ENCODE results near the gene SPDEF. TPM values are rescaled to one million over a fixed set of nuclear protein-coding genes. Genes with fewer than 3 reads are reported as not detected.

The SPDEF gene
- total and polyA plus RNA-seq, 10 of the 15 experiments (the other 5 are each of a cell fraction or from before 2014, with no cell fraction given), result not detected

- ChIA-PET POLR2A (no interaction called here), RAD21 (ENCODE audit: unreplicated experiment) (no interaction called here), SMC1A (ENCODE audit: uncharacterized antibody, unreplicated experiment) (no interaction called here), CTCF (no interaction called here)
- Histone ChIP-seq H3K36me3 (ENCODE audit: control insufficient read depth in 2 of 2, insufficient read depth in 2 of 2, low read length in 1 of 2) (no peaks in the 10 kb centered on the region), H3K4me1 (ENCODE audit: control insufficient read depth, insufficient read depth, low read length) (no peaks in the 10 kb centered on the region), H3K27me3 (replicated peaks in 1 of 2; ENCODE audit: control insufficient read depth in 2 of 2, insufficient read depth in 2 of 2, low read length in 1 of 2) (peaks cover 0 to 1% of the 10 kb centered on the region in 2 experiments; a peak in 1 of 4 replicates), H3K9me3 (replicated peaks; ENCODE audit: control insufficient read depth, insufficient read depth, low read length) (no peaks in the 10 kb centered on the region), H3K4me2 (ENCODE audit: control insufficient read depth, insufficient read depth) (no peak overlapping the region), H3K79me2 (ENCODE audit: control insufficient read depth, insufficient read depth, low read length) (no peaks in the 10 kb centered on the region), H4K20me1 (ENCODE audit: control insufficient read depth, insufficient read depth) (no peaks in the 10 kb centered on the region), H3K27ac (ENCODE audit: control insufficient read depth, insufficient read depth) (no peak overlapping the region), H3K9ac (ENCODE audit: control insufficient read depth, insufficient read depth, low read length) (no peak overlapping the region), H3K4me3 (no peak overlapping the region), H2AFZ (ENCODE audit: control insufficient read depth, low read depth, low read length) (no peak overlapping the region)
- FAIRE-seq (no peak), ATAC-seq (no peak), DNase-seq (ENCODE audit: low read depth, low spot score) (no peak)
- 30% methylated on average over 5 of the region's 5 CpGs for WGBS (ENCODE audit: insufficient coverage, insufficient replicate concordance, low lambda C conversion rate, missing lambda C conversion rate)
- no TSS peak for BruUV-seq (replicated peaks)
- in situ Hi-C loops (cut with MboI), result no loop called here
- intact Hi-C loops (cut with micrococcal nuclease; ENCODE audit: unreplicated experiment), result no loop called here
- no peak for TF ChIP-seq HDAC6 (IDR thresholded peaks at IDR 0.05; ENCODE audit: unreplicated experiment)
- TF ChIP-seq STAT1 (conservative IDR thresholded peaks at IDR 0.05), result no peak
- no peak for TF ChIP-seq RAD21 (IDR thresholded peaks at IDR 0.05; ENCODE audit: insufficient read depth, low read depth, low read length)
- TF ChIP-seq E2F8 (IDR thresholded peaks at IDR 0.05; ENCODE audit: low read depth, partially characterized antibody), result no peak
- no peak for TF ChIP-seq E2F4 (IDR thresholded peaks at IDR 0.05; ENCODE audit: low read depth, low read length)
- TF ChIP-seq NRF1 (conservative IDR thresholded peaks at IDR 0.05; ENCODE audit: low read depth, low read length), result no peak
- TF ChIP-seq PRDM15 (CRISPR knock-in tag; IDR thresholded peaks at IDR 0.05), result no peak
- TF ChIP-seq CHD4 (IDR thresholded peaks at IDR 0.05), result no peak
- no peak for TF ChIP-seq ZBED1 (IDR thresholded peaks at IDR 0.05; ENCODE audit: borderline replicate concordance)
- no peak for TF ChIP-seq KLF5 (IDR thresholded peaks at IDR 0.05; ENCODE audit: partially characterized antibody)
- TF ChIP-seq ETV6 (conservative IDR thresholded peaks at IDR 0.05 in 1 of 2, IDR thresholded peaks at IDR 0.05 in 1 of 2; ENCODE audit: borderline replicate concordance in 1 of 2, low read depth in 1 of 2), result no peak
- TF ChIP-seq EP300 (IDR thresholded peaks at IDR 0.05; ENCODE audit: borderline replicate concordance in 1 of 2, control insufficient read depth in 1 of 2, low read depth in 2 of 2, low read length in 2 of 2), result no peak
- no peak for TF ChIP-seq ZZZ3 (IDR thresholded peaks at IDR 0.05; ENCODE audit: control insufficient read depth, insufficient read length, low read depth)
Measured at GRCh38 chr6:34552620-34553019, 3.5 kb downstream of the SPDEF start.

Measured in GM12878 (cell line).